ENCODE results near the gene ST6GALNAC2.

Gene ST6GALNAC2

DNA sequence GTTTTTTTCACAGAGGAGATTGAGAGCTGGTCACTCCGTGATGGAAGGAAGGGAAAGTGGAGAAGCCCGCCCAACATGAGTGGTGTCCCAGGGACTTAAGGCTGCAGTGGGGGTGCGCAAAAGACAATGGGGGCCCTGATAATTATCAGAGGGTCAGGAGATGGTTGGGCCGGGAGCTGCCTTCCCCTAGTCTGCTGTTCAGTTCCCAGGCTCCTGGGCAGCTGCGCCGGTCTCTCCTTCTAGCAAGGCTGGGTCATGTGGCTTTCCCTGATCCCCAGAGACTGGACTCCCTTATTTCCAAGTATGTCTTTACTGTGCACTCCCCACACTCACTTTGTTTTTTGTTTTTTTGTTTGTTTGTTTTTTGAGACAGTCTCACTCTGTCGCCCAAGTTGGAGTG is 64.4 kb downstream of the ST6GALNAC2 start:
- DNase-seq (ENCODE audit: low spot score): no peak
- TF ChIP-seq, protein P1, sequence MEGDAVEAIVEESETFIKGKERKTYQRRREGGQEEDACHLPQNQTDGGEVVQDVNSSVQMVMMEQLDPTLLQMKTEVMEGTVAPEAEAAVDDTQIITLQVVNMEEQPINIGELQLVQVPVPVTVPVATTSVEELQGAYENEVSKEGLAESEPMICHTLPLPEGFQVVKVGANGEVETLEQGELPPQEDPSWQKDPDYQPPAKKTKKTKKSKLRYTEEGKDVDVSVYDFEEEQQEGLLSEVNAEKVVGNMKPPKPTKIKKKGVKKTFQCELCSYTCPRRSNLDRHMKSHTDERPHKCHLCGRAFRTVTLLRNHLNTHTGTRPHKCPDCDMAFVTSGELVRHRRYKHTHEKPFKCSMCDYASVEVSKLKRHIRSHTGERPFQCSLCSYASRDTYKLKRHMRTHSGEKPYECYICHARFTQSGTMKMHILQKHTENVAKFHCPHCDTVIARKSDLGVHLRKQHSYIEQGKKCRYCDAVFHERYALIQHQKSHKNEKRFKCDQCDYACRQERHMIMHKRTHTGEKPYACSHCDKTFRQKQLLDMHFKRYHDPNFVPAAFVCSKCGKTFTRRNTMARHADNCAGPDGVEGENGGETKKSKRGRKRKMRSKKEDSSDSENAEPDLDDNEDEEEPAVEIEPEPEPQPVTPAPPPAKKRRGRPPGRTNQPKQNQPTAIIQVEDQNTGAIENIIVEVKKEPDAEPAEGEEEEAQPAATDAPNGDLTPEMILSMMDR (conservative IDR thresholded peaks at IDR 0.05; ENCODE audit: low read depth): no peak
- no peak overlapping the region for H3K27ac ChIP-seq
- CTCF ChIA-PET: interaction anchor here (0.7 to 2.0 kb wide), 5 partner anchors 10 to 99 kb away, joined by 3 to 9 read pairs (median 3); no protein-coding TSS in a partner anchor
- POLR2A ChIA-PET (ENCODE audit: low non-redundant PET): no interaction called here

DNA sequence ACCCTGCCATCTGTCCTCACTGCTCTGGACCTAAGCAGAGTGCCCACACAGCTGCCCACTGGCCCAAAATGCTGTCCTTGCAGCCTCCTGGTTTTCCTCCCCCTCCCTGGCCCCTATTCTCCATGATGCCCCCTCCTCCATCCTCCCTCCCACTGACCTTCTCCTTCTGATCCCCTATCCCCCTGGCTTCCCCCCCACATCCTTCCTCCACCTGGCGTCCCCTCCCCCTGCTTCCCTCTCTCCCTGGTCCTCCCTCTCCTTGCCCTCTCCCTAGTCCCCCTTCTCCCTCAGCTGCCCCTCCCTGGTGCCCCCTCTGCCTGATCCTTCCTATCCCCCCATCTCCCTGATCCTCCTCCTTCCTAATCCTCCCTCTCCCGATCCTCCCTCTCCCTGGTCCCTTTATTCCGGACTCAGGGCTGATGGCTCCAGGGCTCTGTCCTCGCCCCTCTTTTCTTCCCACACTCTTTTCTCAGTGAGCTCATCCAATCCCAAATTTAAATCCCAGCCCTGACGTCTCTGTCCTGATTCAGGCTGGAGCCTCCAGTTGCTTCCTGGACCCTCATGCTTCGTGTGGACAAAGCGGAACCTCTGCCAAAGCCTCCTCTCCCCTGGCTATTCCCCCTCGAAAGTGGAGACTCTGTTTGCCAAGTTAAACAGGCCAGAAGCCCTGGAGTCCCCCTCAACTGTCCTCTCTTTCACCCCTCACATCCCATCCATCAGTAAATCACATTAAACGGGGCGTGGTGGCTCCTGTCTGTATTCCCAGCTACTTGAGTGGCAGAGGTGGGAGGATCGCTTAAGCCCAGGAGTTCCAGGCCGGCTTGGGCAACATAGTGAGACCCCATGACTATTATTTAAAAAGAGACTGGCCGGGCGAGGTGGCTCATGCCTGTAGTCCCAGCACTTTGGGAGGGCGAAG is 66.4 kb downstream of the ST6GALNAC2 start:
- ChIA-PET CTCF (interaction anchor here (0.7 kb wide), 1 partner anchor 36 kb away, joined by 7 read pairs; no protein-coding TSS in a partner anchor), POLR2A (ENCODE audit: low non-redundant PET) (no interaction called here)
- TF ChIP-seq, protein P1 (conservative IDR thresholded peaks at IDR 0.05; ENCODE audit: low read depth): no peak
- no peak overlapping the region for H3K27ac ChIP-seq
- no peak for DNase-seq (ENCODE audit: low spot score)

DNA sequence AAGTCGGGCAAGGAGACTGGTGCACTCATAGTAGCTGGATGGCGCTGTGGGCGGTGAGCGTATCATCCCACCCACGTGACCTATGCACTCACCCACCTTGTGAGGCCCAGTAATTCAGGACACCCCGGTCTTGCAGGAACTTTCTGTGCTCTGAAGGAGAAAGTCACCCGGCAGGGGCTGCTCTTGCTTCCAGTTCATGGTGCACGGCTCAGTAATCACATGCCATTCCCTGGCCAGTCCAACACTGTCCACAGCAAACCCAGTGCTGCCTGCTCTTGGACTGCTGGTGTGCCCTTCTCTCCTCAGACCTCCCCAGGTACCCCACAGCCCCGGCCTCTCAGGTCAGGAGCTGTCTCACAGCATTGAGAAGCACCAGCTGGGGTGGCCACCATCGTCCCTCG is 68.0 kb downstream of the ST6GALNAC2 start:
- H3K27ac ChIP-seq: no peak overlapping the region
- POLR2A ChIA-PET (ENCODE audit: low non-redundant PET): interaction anchor here (0.7 kb wide), 1 partner anchor 140 kb away, joined by 3 read pairs; no protein-coding TSS in a partner anchor
- TF ChIP-seq, protein P1 (conservative IDR thresholded peaks at IDR 0.05; ENCODE audit: low read depth): no peak
- CTCF ChIA-PET: no interaction called here
- no peak for DNase-seq (ENCODE audit: low spot score)

Data from RWPE1 (cell line).